Limb (tissue), 2 donors: ENCODE data around the gene PAPPA.

ENCODE experiments used
- DNase-seq, 2 donors: peaks; one replicate each; pipeline ENCODE4 v3.0.0-alpha.2; 2016; ENCODE audit errors: extremely low spot score in 2 of 2

Gene PAPPA

DNA sequence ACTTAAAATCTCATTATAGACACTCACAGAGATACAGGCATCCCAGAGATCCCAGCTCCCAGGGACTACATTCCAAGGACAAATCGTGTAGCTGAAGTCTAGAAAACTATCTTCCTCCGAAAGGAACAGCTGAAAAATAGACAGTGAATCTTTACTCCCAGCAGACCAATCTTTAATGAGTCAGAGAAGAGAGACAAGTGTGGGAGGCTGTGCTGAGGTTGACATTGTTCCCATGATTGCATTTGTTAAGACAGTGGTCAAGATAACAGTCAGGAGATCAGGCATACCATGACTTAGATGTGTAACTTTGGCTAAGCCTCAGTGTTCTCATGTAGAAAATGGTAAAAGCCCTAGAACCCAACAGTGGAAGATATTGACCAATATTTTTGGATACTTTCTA lies 120.7 kb downstream of the PAPPA start:
- DNase-seq: no peak

DNA sequence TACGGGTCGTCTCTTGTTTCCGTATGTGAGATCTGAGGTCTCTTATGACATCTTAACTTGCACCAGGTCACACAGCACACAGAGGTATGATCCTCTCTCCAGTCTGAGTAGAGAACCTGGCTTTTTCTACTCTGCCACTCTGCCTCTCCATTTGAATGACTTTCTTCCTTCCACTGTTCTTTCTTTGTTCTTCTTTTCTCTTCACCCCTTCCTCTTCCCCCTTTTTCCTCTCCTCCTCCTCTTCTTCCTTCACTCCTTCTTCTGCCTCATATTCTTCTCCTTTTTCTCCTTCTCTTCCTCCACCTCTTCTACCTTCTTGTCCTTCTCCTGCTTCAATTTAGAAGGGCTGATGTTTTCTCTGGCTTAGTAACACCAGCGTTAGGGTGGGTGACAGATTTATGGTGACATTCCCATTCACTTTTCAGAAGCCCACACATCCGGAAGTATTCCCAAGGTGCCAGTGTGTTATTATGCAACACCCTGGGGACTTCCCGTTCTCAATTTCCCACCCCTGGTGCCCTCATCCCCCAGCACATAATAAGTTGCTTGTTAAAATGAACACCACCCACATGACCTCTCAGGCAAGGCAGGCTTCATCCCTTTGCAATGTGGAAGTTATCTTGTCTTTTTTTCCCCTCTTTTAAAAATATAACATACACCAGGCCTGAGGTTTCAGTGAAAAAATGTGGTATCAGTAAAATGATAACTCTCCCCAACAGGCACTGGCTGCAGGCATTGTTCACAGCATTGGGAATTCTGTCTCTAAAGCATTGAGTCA lies 122.0 kb downstream of the PAPPA start:
- DNase-seq: no peak

DNA sequence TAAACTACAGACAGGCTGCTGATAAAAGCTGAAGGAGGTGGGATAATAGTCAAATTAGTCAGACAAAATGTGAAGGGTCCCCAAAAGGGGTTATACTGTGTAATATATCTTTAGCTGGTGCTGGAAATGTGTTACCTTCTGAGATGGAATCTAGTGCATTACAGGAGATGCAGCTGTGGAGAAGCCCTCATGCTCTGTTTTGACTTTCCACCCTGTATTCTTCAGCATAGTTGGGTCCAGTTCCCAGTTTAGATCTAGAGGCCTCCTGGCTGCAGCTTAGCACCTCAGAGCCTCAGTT lies 122.6 kb downstream of the PAPPA start:
- no peak for DNase-seq

DNA sequence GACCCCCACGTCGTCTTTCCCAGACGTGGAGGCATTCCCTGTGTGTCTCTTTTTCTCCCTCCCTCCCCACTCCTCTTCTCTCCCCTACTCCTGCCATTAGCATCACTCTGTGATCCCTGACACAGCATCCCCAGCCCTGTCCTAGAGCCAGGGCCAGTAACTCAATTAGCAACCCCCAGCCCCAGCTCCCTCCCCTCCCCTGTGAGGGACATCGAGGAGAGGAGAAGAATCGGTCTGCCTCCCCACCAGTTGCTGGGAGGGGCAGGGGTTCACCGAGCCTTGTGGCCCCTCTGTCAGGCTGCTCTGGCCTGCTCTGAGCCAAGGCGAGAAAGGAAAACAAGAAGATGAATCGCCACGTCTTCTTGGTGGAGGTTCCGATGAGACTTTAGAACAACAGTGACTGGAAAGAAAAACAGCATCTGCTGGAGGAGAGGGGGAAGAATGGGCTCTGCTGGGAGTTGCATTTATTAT lies 123.1 kb downstream of the PAPPA start:
- peak in 1 of 2 donors; percentile 38 for DNase-seq

DNA sequence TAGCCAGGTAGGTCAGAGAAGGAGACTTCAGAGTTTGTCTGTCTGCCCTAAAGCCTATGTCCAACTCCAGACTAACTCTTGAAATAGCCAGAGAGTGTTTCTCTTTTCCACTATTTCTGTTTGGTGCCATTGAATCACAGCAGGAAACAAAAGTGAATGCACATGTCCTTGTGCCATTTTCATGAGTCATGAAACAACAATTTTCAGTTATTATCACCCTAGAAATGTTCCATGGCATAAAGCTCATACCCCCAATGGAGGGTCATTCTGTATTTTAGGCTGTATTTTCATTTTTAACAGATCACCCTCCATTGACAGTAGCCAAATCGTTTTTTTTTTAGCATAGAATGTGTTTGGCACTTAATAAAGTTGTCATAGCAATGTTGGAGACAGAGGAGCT lies 124.7 kb downstream of the PAPPA start:
- no peak for DNase-seq

DNA sequence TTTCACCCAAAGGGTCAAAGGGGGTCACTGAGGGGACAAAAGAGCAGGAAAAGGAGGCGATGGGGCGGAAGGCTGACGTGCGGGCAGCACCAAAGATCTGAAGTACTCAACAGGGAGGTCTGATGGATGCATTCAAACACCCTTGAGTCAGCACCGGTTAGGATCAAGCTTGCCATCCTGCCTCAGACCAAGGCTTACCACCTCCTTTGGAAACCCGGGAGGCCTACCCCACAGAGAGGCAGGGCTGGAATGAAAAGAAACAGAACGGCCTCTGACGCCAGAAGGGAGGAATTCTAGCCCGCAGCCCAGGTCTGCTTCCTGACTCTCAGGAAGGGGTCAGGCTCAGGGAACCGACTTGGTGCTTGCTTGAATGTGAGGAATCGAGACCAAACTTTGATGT lies 125.6 kb downstream of the PAPPA start:
- no peak for DNase-seq

DNA sequence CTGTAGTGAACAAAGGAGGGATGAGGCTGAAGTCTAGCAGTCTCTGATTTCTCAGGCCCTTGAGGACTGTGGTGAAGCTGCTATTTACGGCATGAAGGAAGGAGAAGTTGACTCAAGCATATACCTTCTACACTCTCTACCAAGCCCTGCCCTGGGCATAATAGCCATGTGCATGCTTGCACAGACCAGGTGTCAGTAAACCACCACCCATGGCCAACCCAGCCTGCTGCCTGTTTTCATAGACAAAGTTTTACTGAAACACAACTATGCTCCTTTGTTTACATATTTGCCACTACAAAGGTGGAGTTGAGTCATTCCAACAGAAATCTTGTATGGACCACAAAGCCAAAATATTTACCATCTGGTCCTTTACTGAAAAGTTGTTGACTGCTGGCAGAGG lies 126.9 kb downstream of the PAPPA start:
- DNase-seq: no peak

DNA sequence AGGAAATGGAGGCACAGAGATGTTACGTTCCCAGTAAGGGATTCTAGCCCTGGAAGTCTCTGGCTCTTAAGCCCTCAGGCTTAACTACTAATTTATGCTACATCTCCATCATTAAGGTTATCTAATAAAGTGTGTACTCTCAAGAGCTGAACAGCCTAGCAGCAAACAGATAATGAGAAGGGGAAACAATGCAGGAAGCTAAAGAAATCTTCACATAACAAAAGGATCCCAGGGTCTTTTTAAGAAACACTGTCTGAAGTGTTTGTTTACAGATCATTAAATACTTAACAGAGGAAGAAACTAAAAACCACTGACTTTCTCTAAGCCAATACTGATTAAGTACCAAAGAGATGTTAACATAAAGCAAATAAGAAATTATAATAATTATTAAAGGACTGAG lies 129.0 kb downstream of the PAPPA start:
- no peak for DNase-seq

DNA sequence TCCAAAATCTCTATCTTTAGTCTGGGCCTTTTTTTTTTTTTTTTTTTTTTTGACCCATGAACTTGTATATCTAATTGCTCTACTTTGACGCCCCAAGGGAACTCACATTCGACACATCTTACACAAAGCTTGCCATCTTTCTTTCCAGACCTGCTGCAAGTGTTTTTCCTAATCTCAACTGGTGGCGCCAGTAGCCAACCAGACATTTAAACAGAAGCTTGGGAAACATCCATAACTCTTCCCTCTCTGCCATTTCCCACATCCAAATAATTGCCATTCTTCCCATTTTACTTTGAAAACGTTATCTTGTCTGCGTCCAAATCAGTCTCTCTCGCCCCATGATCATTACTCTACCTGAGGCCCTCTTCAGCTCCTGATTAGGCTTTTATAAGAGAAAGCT lies 130.9 kb downstream of the PAPPA start:
- no peak for DNase-seq

DNA sequence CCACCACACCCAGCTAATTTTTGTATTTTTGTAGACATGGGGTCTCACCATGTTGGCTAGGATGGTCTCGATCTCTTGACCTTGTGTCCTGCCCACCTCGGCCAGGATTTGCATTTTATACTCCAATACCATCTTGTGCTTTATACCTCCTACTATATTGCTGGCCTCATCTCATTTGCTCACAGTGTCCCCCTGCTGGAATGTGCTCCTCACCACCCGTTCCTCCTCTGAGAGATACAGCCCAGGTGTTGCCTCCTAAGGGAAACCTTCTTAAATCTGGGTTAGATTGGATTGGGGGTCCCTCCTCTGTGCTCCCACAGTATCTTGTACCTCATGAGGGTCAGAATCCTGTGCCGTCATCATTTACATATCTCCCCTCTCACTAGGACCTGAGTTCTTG lies 131.7 kb downstream of the PAPPA start:
- no peak for DNase-seq

DNA sequence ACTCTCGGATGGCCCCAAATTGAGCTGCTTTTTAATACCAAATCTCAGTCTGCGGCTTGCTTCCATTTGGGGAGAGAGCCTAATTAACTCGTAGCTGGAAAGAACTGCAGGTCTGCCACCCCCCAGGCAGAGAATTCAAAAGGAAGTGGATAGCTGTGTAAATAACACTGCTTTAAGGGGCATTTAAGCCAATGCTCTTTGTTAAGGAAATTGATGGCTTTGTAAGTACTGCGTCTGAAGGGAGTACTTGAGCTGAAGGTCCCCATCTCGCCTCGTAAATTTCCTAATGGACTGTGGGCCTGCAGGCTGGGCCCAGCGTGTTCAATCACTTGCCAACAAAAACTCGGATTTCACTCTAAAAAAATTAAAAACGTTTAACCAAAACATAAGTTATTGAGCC lies 132.7 kb downstream of the PAPPA start:
- DNase-seq: peak; percentile 22 to 38

DNA sequence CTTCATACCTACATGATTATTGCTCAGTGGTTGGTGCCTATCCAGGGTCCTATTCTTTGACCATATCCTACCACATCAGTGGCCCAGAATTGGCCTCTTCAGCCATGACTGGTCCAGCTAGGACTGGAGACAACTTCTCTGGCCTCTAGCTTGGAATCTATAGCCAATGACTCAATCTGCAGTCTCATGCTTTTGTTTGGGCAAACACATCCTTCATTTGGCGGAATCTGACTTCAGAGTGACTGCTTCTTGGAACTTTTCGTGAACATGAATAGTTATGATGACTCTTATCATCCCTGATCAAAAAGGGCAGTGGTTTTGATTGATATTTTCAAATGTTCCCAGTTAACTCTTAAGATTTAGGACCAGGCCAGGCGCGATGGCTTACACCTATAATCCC lies 134.1 kb downstream of the PAPPA start:
- no peak for DNase-seq

DNA sequence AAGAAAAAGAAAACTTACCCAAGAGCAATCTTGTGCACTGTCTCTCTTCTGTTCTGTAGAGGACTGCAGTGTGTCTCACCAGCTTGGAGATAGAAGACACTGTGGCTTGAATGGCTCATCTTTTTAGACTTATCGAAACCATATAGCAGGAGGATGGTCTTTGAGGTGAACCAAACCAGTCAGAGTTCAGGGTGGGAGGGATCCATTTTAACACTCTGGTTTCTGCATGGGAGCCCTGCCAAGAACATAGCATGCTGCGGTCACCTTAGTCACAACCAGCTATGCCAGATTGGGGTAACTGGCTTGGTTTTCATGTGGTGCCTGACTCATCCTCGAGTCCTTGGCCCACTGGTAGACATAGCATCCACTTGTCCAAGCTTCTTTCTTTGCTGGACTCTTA lies 135.1 kb downstream of the PAPPA start:
- DNase-seq: no peak

DNA sequence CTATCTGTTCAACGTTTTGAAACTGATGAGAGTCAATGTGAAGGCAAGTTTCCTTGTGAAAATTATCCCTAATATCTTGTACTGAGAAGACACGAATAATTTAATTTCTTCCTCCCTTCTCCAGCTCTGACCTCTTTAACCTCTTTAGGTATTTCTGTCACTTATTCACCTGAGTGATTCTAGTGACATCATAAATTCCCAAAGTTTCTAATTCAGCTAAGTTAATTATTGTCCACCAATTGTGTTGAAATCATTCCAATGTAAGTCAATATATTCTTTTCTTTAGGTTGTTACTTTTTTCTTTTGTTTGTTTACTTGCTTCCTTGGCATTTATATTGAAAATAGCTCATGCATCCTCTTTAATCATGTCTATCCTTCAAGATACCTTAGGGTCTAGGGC lies 143.8 kb downstream of the PAPPA start:
- no peak for DNase-seq

DNA sequence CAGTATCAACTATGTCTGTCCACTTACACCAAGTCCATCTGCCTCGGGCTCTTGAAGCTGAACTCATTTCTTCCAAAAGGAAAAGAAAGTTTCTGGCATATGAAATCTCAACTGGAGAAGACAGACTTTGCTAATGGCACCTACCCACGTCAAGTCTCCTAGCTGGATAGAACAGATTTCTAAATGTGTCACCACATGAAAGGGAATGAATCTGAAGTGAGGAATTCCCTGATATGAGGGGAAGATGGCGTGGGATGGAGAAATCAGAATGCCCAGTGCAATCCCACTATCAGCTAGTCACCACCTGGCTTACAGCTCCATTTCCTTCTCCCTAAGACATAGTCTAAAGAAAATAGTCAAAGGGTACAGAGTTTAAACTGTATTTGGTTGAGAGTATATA lies 144.7 kb downstream of the PAPPA start:
- no peak for DNase-seq

DNA sequence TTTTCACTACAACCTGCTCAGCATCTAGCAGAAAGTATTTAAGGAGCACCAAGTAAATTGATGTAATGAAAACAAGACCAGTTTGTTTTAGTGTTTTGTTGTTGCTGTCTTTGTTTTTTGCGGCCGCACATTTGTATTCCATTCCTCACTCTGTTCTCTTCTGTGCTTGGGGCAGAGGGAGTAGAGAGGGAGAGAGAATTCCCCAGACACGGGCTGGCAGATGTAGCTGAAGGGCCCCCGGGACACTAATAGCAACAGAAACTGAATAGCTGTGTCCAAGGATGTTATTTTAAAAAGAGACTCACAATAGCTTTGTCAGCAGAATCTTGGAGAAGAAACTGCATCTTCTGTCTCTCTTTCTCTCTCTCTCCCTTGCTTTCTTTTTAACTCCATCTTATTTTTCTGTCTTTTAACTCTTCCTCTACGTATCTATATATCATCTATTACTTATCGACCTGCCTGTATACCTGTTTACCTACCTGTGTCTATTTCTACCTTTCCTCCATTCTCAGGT lies 145.3 kb downstream of the PAPPA start:
- DNase-seq: no peak

DNA sequence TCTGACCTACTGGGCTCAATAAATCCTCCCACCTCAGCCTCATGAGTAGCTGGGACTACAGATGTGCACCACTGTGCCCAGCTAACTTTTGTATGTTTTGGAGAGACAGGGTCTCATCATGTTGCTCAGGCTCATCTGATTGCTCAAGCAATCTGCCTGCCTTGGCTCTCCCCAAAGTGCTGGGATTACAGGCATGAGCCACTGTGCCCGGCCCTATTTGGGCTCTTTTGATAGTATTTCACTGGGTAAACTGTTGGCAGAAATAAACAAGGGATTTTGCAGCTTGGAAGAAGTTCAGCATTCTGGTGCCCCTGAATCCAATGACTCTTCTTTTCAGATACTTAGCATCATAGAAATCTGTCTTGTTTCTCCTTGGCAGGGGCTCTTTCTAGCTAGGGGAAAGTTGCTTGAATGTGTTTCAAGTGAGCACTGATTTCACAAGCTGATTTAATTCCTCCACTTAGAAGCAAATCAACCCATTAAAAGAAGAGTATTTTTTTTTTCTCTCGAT lies 146.8 kb downstream of the PAPPA start:
- no peak for DNase-seq

DNA sequence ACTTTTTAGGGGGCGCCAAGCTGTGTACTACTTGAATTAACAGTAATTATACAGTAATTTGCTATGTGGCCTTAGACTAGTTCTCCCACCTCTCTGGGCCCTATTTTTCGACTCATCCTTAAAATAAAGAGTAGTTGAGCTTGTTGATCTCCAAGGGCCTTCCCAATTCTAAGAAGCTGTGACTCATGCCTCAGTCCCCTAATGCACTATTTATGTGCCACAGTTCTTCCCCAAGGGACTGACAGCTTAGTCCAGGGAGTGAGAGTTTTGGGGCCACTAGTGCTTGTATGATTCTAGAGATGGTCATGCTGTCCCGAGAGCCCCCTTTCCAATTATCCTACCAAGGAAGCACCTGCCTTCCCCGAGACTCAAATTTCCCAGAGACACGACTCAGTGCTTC lies 149.7 kb downstream of the PAPPA start:
- no peak for DNase-seq

DNA sequence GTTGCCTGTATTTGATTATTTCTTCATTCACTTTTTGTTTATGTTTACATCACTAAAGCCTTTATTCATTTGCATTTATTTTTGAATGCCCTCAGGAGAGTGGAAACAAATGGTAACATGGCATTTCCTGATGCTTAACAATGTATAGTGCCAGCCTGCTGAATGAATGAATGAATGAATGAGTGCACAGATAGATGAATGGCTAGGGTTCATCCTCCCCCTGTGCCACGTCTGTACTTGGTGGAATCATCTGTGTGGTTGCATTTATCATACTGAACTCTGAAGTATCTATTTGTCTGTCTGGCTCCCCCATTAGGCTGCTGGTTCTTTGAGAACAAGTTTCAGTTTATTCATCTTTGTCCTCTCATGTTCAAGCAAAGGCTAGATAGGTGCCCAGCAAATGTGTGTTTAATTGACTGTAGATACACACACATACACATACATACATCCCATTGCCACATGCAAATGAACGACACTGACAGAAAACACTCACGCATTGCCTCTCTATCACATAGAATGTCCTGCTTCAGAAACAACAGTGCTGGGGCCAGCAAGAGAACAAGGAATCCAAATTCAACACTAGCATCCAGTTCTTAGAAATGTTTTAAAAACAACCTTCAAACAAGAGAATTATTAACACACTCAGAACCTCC lies 150.4 kb downstream of the PAPPA start:
- no peak for DNase-seq

DNA sequence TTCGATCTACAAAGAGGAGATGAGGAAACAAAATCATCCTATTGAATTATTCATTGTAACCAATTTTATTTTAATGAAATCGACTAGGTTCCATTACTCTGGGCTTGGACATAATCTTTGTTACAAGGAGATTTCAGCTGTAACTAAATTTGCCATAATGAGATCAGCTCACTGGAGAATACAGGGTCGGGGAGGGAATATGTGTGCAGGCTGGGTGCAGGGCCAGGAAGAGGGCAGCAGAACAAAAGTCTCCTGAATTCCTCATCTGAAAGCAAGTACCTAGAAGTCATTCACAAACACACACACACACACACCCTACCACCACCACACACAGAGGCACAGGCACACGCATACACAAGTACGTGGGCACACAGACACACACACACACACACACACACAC lies 151.2 kb downstream of the PAPPA start:
- no peak for DNase-seq

DNA sequence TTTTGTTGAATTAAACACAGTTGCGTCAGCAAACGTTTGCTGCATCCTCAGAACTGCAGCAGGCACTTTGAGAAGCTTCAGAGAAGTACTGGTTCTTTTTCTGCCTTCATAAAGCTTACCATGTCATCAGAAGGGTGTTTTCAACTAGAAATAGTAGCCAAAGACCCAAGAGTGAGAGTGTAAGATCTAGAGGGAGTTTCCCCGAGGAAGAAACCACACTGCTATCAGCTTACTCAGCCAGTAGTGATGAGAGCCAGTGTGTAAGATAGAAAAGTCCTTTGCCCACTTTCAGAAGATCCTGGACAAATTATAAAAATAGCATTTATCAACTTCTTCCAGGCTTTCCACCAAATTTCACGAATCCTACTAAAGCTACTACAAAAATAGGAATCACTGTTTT lies 154.5 kb downstream of the PAPPA start:
- DNase-seq: no peak

DNA sequence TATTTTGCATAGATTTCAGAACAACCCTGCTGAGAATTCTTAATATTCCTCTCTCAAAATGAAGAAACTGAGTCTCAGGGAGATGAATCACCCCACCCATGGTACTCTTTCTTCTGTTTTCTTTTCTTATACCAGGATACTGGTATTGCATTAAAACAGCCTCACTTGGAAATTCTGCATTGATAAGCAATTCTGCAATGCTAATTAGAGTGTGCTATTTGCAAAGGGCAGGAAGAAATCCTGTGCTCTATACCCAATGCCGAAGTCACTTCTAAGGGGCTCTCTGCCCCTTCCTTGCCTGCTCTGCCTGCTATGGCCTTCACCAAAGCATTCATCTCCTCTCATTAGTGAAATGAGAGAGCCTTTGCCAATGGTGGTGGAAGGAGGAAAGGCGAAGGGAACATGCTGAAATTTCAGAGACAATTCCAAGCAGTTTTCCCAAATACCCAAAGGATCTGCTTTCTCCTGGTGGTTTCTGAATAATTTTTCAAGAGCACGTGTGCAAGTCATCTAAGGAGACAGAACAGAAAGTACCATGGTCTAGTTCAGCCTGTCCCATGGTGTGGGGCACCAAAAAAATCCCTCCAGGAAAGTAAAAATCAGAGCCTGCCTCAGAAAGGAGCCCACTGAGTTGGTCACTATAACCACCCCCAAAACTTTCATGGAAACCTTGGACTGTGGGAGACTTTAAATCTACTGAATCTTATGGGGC lies 156.5 kb downstream of the PAPPA start:
- DNase-seq: no peak
